GM12878 (cell line): ENCODE results near the gene PDILT. TPM values are rescaled to one million over a fixed set of nuclear protein-coding genes. Genes with fewer than 3 reads are reported as not detected.

Experiments
- polyA plus RNA-seq, 11 experiments: library from polyadenylated mRNA; depleted of rRNA in 4 of 11; unstranded in 6 of 11; stranded (reverse) in 5 of 11; fragments of >200 nt; fragmentation: Nextera tagmentation in 4 of 11; fragmentation: Illumina TruSeq in 1 of 11; extraction: Ambion mirVana in 4 of 11; extraction: Trizol in 1 of 11; gene quantifications; 1 replicate in 1 of 11; 2 replicates in 10 of 11; pipeline versions ENCODE4 v1.2.1 to v1.2.3, GENCODE V29; 2011 to 2016; ENCODE audit warnings: inconsistent platforms in 2 of 11, missing spikeins in 2 of 11, low read depth in 1 of 11
- total RNA-seq, 4 experiments: library from RNA; depleted of rRNA in 3 of 4; stranded (reverse); fragments of >200 nt in 3 of 4; fragmentation: Illumina TruSeq in 1 of 4; extraction: Trizol in 1 of 4; gene quantifications; 2 replicates each; pipeline versions ENCODE4 v1.2.1 to v1.2.3, GENCODE V29; 2013 to 2021

PDILT gene
- total and polyA plus RNA-seq, 10 of the 15 experiments (the other 5 are each of a cell fraction or from before 2014, with no cell fraction given) = not detected

Other genes with a start within 250 kb of the PDILT start
- not detected in 2 replicates for gene GP2, start 77.2 kb downstream of the PDILT start, total RNA-seq (2014; rRNA removed)
- gene GP2, start 77.2 kb downstream of the PDILT start, total RNA-seq (2014; rRNA removed; fragmentation: Illumina TruSeq; extraction: Trizol) = not detected in 2 replicates
- gene GP2, start 77.2 kb downstream of the PDILT start, total RNA-seq (2021) = 6.9 and 8.7 TPM in 2 replicates
- not detected in 2 replicates for gene GP2, start 77.2 kb downstream of the PDILT start, polyA plus RNA-seq (2011; rRNA removed)
- not detected in 2 replicates for gene GP2, start 77.2 kb downstream of the PDILT start, polyA plus RNA-seq (2014; fragmentation: Illumina TruSeq; extraction: Trizol)
- not detected for gene GP2, start 77.2 kb downstream of the PDILT start, polyA plus RNA-seq (2014; fragmentation: Nextera tagmentation; extraction: Ambion mirVana)
- not detected in 2 replicates for gene GP2, start 77.2 kb downstream of the PDILT start, polyA plus RNA-seq (2014; rRNA removed)
- gene GP2, start 77.2 kb downstream of the PDILT start, polyA plus RNA-seq (2016; fragmentation: Nextera tagmentation; extraction: Ambion mirVana) = not detected
- gene UMOD, start 52.0 kb downstream of the PDILT start, total RNA-seq (2014; rRNA removed) = not detected in 2 replicates
- gene UMOD, start 52.0 kb downstream of the PDILT start, total RNA-seq (2014; rRNA removed; fragmentation: Illumina TruSeq; extraction: Trizol) = not detected in 2 replicates
- gene UMOD, start 52.0 kb downstream of the PDILT start, total RNA-seq (2021) = not detected in 2 replicates
- not detected in 2 replicates for gene UMOD, start 52.0 kb downstream of the PDILT start, polyA plus RNA-seq (2011; rRNA removed)
- not detected in 2 replicates for gene UMOD, start 52.0 kb downstream of the PDILT start, polyA plus RNA-seq (2014; fragmentation: Illumina TruSeq; extraction: Trizol)
- gene UMOD, start 52.0 kb downstream of the PDILT start, polyA plus RNA-seq (2014; fragmentation: Nextera tagmentation; extraction: Ambion mirVana) = not detected
- not detected in 2 replicates for gene UMOD, start 52.0 kb downstream of the PDILT start, polyA plus RNA-seq (2014; rRNA removed)
- not detected for gene UMOD, start 52.0 kb downstream of the PDILT start, polyA plus RNA-seq (2016; fragmentation: Nextera tagmentation; extraction: Ambion mirVana)
- gene ACSM5, start 4.8 kb upstream of the PDILT start, total RNA-seq (2014; rRNA removed) = 0.28 and 0.38 TPM in 2 replicates
- gene ACSM5, start 4.8 kb upstream of the PDILT start, total RNA-seq (2014; rRNA removed; fragmentation: Illumina TruSeq; extraction: Trizol) = 0.31 TPM in 1 of 2 replicates, not detected in the other
- gene ACSM5, start 4.8 kb upstream of the PDILT start, total RNA-seq (2021) = 0.26 and 0.45 TPM in 2 replicates
- gene ACSM5, start 4.8 kb upstream of the PDILT start, polyA plus RNA-seq (2011; rRNA removed) = not detected in 2 replicates
- 0.07 TPM in 1 of 2 replicates, not detected in the other for gene ACSM5, start 4.8 kb upstream of the PDILT start, polyA plus RNA-seq (2014; fragmentation: Illumina TruSeq; extraction: Trizol)
- under 1 TPM in 1 of 2 experiments, not detected in 1; 0.20 TPM for gene ACSM5, start 4.8 kb upstream of the PDILT start, polyA plus RNA-seq (2014; fragmentation: Nextera tagmentation; extraction: Ambion mirVana)
- 0.11 and 0.14 TPM in 2 replicates for gene ACSM5, start 4.8 kb upstream of the PDILT start, polyA plus RNA-seq (2014; rRNA removed)
- under 1 TPM in 1 of 2 experiments, not detected in 1; 0.54 TPM for gene ACSM5, start 4.8 kb upstream of the PDILT start, polyA plus RNA-seq (2016; fragmentation: Nextera tagmentation; extraction: Ambion mirVana)
- not detected in 2 replicates for gene ACSM2A, start 46.8 kb upstream of the PDILT start, total RNA-seq (2014; rRNA removed)
- gene ACSM2A, start 46.8 kb upstream of the PDILT start, total RNA-seq (2014; rRNA removed; fragmentation: Illumina TruSeq; extraction: Trizol) = not detected in 2 replicates
- 0.21 TPM in 1 of 2 replicates, not detected in the other for gene ACSM2A, start 46.8 kb upstream of the PDILT start, total RNA-seq (2021)
- gene ACSM2A, start 46.8 kb upstream of the PDILT start, polyA plus RNA-seq (2011; rRNA removed) = not detected in 2 replicates
- gene ACSM2A, start 46.8 kb upstream of the PDILT start, polyA plus RNA-seq (2014; fragmentation: Illumina TruSeq; extraction: Trizol) = not detected in 2 replicates
- not detected for gene ACSM2A, start 46.8 kb upstream of the PDILT start, polyA plus RNA-seq (2014; fragmentation: Nextera tagmentation; extraction: Ambion mirVana)
- not detected in 2 replicates for gene ACSM2A, start 46.8 kb upstream of the PDILT start, polyA plus RNA-seq (2014; rRNA removed)
- not detected for gene ACSM2A, start 46.8 kb upstream of the PDILT start, polyA plus RNA-seq (2016; fragmentation: Nextera tagmentation; extraction: Ambion mirVana)
- not detected in 2 replicates for gene ACSM2B, start 171.6 kb upstream of the PDILT start, total RNA-seq (2014; rRNA removed)
- gene ACSM2B, start 171.6 kb upstream of the PDILT start, total RNA-seq (2014; rRNA removed; fragmentation: Illumina TruSeq; extraction: Trizol) = not detected in 2 replicates
- 0.13 TPM in 1 of 2 replicates, not detected in the other for gene ACSM2B, start 171.6 kb upstream of the PDILT start, total RNA-seq (2021)
- gene ACSM2B, start 171.6 kb upstream of the PDILT start, polyA plus RNA-seq (2011; rRNA removed) = not detected in 2 replicates
- not detected in 2 replicates for gene ACSM2B, start 171.6 kb upstream of the PDILT start, polyA plus RNA-seq (2014; fragmentation: Illumina TruSeq; extraction: Trizol)
- not detected for gene ACSM2B, start 171.6 kb upstream of the PDILT start, polyA plus RNA-seq (2014; fragmentation: Nextera tagmentation; extraction: Ambion mirVana)
- gene ACSM2B, start 171.6 kb upstream of the PDILT start, polyA plus RNA-seq (2014; rRNA removed) = not detected in 2 replicates
- not detected for gene ACSM2B, start 171.6 kb upstream of the PDILT start, polyA plus RNA-seq (2016; fragmentation: Nextera tagmentation; extraction: Ambion mirVana)